ENCODE results near the gene GPATCH1.
"Not testable (repeated sequence)": the region's sequence is repeated elsewhere in the genome, so short reads cannot be mapped to it uniquely, and the experiment has no call there.

DNA sequence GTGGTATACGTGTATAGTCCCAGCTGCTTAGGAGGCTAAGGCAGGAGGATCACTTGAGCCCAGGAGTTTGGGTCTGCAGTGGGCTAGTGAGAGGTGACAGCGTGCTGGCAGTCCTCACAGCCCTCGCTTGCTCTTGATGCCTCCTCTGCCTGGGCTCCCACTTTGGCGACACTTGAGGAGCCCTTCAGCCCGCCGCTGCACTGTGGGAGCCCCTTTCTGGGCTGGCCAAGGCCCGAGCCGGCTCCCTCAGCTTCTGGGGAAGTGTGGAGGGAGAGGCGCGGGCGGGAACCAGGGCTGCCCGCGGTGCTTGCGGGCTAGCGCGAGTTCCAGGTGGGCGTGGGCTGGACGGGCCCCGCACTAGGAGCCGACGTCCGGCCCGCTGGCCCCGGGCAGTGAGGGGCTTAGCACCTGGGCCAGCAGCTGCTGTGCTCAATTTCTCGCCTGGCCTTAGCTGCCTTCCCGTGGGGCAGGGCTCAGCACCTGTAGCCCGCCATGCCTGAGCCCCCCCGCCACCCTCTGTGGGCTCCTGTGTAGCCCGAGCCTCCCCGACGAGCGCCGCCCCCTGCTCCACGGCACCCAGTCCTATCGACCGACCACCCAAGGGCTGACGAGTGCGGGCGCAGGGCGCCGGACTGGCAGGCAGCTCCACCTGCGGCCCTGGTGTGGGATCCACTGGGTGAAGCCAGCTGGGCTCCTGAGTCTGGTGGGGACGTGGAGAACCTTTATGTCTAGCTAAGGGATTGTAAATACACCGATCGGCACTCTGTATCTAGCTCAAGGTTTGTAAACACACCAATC, 44.4 kb upstream of the GPATCH1 start:
- not testable (repeated sequence) for TF ChIP-seq SIN3A (IDR thresholded peaks at IDR 0.05; ENCODE audit: borderline replicate concordance, insufficient read depth, low read depth, low read length)
- TF ChIP-seq, protein P1, sequence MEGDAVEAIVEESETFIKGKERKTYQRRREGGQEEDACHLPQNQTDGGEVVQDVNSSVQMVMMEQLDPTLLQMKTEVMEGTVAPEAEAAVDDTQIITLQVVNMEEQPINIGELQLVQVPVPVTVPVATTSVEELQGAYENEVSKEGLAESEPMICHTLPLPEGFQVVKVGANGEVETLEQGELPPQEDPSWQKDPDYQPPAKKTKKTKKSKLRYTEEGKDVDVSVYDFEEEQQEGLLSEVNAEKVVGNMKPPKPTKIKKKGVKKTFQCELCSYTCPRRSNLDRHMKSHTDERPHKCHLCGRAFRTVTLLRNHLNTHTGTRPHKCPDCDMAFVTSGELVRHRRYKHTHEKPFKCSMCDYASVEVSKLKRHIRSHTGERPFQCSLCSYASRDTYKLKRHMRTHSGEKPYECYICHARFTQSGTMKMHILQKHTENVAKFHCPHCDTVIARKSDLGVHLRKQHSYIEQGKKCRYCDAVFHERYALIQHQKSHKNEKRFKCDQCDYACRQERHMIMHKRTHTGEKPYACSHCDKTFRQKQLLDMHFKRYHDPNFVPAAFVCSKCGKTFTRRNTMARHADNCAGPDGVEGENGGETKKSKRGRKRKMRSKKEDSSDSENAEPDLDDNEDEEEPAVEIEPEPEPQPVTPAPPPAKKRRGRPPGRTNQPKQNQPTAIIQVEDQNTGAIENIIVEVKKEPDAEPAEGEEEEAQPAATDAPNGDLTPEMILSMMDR (IDR thresholded peaks at IDR 0.05): not testable (repeated sequence)
